Adrenal gland (tissue), 5 donors: ENCODE data around the gene CCDC183.

Experiments
- POLR2A ChIP-seq, 2 donors: fragments of 450-650 bp; IDR thresholded peaks; one replicate each; pipeline ENCODE4 v1.6.1; 2017; ENCODE audit warnings: antibody characterized with exemption in 2 of 2, mild to moderate bottlenecking in 2 of 2, moderate library complexity in 1 of 2
- TF ChIP-seq, protein P1 (sequence below), 6 experiments: fragments of 450-650 bp in 4 of 6; fragments of 200-600 bp in 2 of 6; sonication (generic) in 1 of 6; IDR thresholded peaks; 1 replicate in 5 of 6; 2 replicates in 1 of 6; pipeline versions ENCODE4 v1.5.1 to v1.8.0; 2016 to 2021; ENCODE audit warnings: antibody characterized with exemption in 6 of 6, mild to moderate bottlenecking in 2 of 6, moderate library complexity in 1 of 6
- donor health status: DM: no; HTN: no; CAD: no.

DNA sequence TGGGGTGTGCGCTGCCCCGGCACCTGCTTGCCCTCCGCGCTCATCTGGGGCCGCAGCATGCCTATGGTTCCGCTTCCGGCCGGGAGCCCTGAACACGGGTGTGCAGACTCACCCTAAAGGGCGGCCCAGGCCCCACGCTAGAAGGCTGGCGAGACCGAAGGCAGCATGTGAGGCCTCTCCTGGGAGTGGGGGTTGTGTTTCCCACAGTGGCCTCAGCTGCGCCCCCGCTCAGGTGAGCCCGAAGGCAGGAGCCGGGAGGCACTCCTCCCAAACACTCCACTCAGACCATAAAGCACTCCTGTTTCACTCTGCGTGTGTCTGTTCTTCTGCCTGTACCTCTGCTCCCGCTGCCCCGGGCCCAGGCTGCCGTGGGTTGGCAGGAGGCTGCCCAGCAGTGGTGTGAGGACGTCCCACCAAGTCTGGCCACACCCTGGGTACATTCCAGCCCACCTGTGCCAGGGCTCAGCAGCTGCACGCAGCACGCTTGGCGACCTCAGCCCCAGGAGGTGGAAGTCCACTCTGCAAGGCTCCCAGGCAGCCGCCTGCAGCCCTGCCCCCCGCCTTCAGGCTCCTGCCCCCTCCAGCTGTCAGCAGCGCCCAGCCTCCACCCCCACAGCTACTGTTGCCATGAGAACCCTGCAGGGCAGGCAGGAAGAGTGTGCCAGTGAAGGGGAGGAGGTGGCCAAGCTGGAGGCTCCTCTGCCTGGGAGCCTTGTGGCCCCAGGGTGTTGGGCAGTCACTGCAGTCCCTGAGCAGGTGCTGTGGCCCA is 44.9 kb downstream of the CCDC183 start:
- TF ChIP-seq POLR2A (IDR thresholded peaks at IDR 0.05), result no peak
- TF ChIP-seq, protein P1, sequence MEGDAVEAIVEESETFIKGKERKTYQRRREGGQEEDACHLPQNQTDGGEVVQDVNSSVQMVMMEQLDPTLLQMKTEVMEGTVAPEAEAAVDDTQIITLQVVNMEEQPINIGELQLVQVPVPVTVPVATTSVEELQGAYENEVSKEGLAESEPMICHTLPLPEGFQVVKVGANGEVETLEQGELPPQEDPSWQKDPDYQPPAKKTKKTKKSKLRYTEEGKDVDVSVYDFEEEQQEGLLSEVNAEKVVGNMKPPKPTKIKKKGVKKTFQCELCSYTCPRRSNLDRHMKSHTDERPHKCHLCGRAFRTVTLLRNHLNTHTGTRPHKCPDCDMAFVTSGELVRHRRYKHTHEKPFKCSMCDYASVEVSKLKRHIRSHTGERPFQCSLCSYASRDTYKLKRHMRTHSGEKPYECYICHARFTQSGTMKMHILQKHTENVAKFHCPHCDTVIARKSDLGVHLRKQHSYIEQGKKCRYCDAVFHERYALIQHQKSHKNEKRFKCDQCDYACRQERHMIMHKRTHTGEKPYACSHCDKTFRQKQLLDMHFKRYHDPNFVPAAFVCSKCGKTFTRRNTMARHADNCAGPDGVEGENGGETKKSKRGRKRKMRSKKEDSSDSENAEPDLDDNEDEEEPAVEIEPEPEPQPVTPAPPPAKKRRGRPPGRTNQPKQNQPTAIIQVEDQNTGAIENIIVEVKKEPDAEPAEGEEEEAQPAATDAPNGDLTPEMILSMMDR (IDR thresholded peaks at IDR 0.05), result no peak
